ENCODE data around the gene TMEM135.

- TF ChIP-seq, protein P1, sequence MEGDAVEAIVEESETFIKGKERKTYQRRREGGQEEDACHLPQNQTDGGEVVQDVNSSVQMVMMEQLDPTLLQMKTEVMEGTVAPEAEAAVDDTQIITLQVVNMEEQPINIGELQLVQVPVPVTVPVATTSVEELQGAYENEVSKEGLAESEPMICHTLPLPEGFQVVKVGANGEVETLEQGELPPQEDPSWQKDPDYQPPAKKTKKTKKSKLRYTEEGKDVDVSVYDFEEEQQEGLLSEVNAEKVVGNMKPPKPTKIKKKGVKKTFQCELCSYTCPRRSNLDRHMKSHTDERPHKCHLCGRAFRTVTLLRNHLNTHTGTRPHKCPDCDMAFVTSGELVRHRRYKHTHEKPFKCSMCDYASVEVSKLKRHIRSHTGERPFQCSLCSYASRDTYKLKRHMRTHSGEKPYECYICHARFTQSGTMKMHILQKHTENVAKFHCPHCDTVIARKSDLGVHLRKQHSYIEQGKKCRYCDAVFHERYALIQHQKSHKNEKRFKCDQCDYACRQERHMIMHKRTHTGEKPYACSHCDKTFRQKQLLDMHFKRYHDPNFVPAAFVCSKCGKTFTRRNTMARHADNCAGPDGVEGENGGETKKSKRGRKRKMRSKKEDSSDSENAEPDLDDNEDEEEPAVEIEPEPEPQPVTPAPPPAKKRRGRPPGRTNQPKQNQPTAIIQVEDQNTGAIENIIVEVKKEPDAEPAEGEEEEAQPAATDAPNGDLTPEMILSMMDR (IDR thresholded peaks at IDR 0.05), result no peak
- no peak for TF ChIP-seq POLR2A (IDR thresholded peaks at IDR 0.05)
Observed at GRCh38 chr11:87007963-87008362, 29.8 kb upstream of the TMEM135 start.

All from right lobe of liver (tissue), 4 donors.